ENCODE data around the gene TSPAN18.

The TSPAN18 gene

GRCh38 chr11:44804449-44805437, 78.0 kb downstream of the TSPAN18 start:
- Histone ChIP-seq H3K79me2 (ENCODE audit: control insufficient read depth, low read length) (no peaks in the 10 kb centered on the region), H3K36me3 (ENCODE audit: control insufficient read depth, low read length) (no peaks in the 10 kb centered on the region), H3K4me2 (ENCODE audit: low read length) (no peak overlapping the region), H3K9me3 (ENCODE audit: control insufficient read depth, insufficient read depth, low read length) (no peaks in the 10 kb centered on the region), H3K4me3 (ENCODE audit: low read length) (no peak overlapping the region), H3K4me1 (ENCODE audit: control insufficient read depth, low read length) (no peaks in the 10 kb centered on the region), H3K27ac (ENCODE audit: low read depth, low read length) (no peak overlapping the region), H4K20me1 (ENCODE audit: control insufficient read depth, insufficient read depth, low read depth, low read length) (no peaks in the 10 kb centered on the region), H3K9me2 (replicated peaks; ENCODE audit: control insufficient read depth, low read length) (no peaks in the 10 kb centered on the region), H3K27me3 (ENCODE audit: control insufficient read depth, low read length) (peaks cover 8% of the 10 kb centered on the region), H3F3A (ENCODE audit: control insufficient read depth, insufficient read depth) (no peaks in the 10 kb centered on the region)
- TF ChIP-seq CTCF (IDR thresholded peaks at IDR 0.05; ENCODE audit: low read depth, low read length, poor library complexity, severe bottlenecking), result no peak

DNA sequence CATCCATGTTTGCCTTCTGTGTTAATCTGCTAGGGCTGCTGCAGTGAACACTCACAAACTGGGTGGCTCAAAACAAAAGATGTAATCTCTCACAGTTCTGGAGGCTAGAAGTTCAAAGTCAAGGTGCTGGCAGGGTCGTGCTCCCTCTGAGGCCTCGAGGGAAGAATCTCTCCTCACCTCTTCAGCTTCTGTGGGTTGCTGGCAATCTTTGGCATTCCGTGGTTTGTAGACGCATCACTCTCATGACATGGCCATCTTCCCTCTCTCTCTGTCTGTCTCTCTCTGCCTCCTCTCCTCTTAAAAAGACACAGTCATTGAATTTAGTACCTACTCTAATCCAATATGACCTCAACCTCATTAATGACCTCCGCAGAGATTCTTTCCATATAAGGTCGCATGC, 78.8 kb downstream of the TSPAN18 start:
- no peaks in the 10 kb centered on the region for H3K36me3 ChIP-seq (ENCODE audit: control insufficient read depth, low read length)

DNA sequence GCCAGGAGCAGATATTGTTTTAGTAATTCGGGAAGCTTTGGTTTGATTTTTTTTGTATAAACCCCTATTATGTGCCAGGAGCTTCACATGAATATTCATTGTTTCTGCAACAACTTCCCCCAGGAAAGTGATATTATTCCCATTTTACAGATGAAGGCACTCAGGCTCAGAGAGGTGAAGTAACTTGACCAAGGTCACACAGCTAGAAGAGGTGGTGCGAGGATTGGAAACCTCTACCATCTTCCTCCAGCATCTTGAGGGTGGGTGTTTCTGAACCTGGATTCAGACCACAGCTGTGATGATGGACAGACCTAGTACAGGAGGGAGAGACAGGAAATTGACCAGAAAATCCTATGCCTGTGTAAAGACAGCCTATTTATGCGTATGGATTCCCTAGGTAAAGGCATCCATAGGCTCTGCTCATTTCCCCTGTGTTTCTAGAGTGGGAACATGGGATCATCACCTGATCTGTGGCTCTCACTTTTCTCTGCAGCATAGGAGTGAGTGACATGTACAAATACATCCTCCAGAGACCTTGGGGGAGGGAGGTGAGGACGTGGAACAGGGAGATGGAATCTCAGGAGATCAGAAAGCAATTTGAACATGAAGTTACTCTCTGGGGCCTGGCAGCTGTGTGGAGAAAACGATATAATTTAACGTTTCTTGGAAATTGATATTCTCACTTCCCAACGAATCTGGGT, 81.4 kb downstream of the TSPAN18 start:
- H3K79me2 ChIP-seq (ENCODE audit: control insufficient read depth, low read length), result no peaks in the 10 kb centered on the region
- H3K4me2 ChIP-seq (ENCODE audit: low read length), result no peak overlapping the region
- H3K9me2 ChIP-seq (replicated peaks; ENCODE audit: control insufficient read depth, low read length), result no peaks in the 10 kb centered on the region
- peaks cover 4% of the 10 kb centered on the region for H3K27me3 ChIP-seq (ENCODE audit: control insufficient read depth, low read length)
- no peaks in the 10 kb centered on the region for H3K4me1 ChIP-seq (ENCODE audit: control insufficient read depth, low read length)
- no peaks in the 10 kb centered on the region for H3F3A ChIP-seq (ENCODE audit: control insufficient read depth, insufficient read depth)
- H3K27ac ChIP-seq (ENCODE audit: low read depth, low read length), result no peak overlapping the region
- TF ChIP-seq EZH2phosphoT487 (IDR thresholded peaks at IDR 0.05; ENCODE audit: borderline replicate concordance, low read length) (no peak), CTCF (IDR thresholded peaks at IDR 0.05; ENCODE audit: low read depth, low read length, poor library complexity, severe bottlenecking) (no peak)
- no peak overlapping the region for H3K4me3 ChIP-seq (ENCODE audit: low read length)
- no peaks in the 10 kb centered on the region for H4K20me1 ChIP-seq (ENCODE audit: control insufficient read depth, insufficient read depth, low read depth, low read length)
- no peaks in the 10 kb centered on the region for H3K36me3 ChIP-seq (ENCODE audit: control insufficient read depth, low read length)
- no peaks in the 10 kb centered on the region for H3K9me3 ChIP-seq (ENCODE audit: control insufficient read depth, insufficient read depth, low read length)

More for the DNA sequence above, 78.8 kb downstream of the TSPAN18 start:
- no peak overlapping the region for H3K4me3 ChIP-seq (ENCODE audit: low read length)
- TF ChIP-seq EZH2phosphoT487 (IDR thresholded peaks at IDR 0.05; ENCODE audit: borderline replicate concordance, low read length) (no peak), CTCF (IDR thresholded peaks at IDR 0.05; ENCODE audit: low read depth, low read length, poor library complexity, severe bottlenecking) (no peak)
- no peaks in the 10 kb centered on the region for H3K79me2 ChIP-seq (ENCODE audit: control insufficient read depth, low read length)
- H4K20me1 ChIP-seq (ENCODE audit: control insufficient read depth, insufficient read depth, low read depth, low read length), result no peaks in the 10 kb centered on the region
- H3K27me3 ChIP-seq (ENCODE audit: control insufficient read depth, low read length), result peaks cover 8% of the 10 kb centered on the region
- H3K27ac ChIP-seq (ENCODE audit: low read depth, low read length), result no peak overlapping the region
- H3K4me2 ChIP-seq (ENCODE audit: low read length), result no peak overlapping the region
- H3K9me2 ChIP-seq (replicated peaks; ENCODE audit: control insufficient read depth, low read length), result no peaks in the 10 kb centered on the region
- no peaks in the 10 kb centered on the region for H3K9me3 ChIP-seq (ENCODE audit: control insufficient read depth, insufficient read depth, low read length)
- no peaks in the 10 kb centered on the region for H3K4me1 ChIP-seq (ENCODE audit: control insufficient read depth, low read length)
- no peaks in the 10 kb centered on the region for H3F3A ChIP-seq (ENCODE audit: control insufficient read depth, insufficient read depth)

Measured in DOHH2 (cell line).